ENCODE data around the gene GPC3.

GPC3 gene

DNA sequence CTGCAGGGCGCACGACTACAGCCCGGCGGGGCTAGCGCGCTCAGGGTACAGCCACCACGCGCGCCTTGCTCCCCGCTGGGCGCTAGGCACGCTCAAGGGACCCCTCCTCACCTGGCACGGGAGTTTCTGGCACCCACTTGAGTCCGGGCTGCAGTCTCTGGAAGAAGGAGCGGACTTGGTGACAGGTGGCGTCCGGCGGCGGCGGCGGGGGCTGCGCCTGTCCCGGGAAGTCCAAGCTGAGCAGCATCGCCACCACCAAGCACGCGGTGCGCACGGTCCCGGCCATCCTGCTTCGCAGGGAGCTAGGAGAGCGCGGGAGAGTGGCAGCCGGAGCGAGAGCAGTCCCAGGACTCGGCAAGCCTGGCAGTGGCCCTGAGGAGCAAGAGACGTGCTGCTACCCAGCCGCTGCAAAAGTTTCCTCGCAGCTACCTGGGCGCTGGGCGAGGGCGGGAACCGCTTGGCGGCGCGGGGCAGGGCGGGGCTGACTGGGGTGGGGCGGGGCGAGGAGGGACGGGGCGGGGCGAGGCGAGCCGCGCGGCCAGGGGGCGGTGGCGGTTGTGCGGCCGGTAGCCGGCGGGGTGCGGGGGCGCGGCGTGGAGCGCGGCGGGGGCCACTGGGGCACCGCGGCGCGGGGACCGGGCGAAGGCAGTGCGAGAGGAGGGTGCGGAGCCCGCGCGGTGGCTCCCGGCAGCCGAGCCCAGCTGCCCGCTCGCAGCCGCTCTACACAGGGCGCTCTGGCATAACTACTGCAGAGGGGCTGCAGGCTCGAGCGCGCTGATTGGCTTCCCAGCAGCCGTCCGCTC is at the start of gene GPC3:
GPC3 (minus strand) TSS at position 431 of the 803 bp plus-strand sequence.
- no peak for DNase-seq (ENCODE audit: extremely low read depth, low read depth)
- TF ChIP-seq, protein P1, sequence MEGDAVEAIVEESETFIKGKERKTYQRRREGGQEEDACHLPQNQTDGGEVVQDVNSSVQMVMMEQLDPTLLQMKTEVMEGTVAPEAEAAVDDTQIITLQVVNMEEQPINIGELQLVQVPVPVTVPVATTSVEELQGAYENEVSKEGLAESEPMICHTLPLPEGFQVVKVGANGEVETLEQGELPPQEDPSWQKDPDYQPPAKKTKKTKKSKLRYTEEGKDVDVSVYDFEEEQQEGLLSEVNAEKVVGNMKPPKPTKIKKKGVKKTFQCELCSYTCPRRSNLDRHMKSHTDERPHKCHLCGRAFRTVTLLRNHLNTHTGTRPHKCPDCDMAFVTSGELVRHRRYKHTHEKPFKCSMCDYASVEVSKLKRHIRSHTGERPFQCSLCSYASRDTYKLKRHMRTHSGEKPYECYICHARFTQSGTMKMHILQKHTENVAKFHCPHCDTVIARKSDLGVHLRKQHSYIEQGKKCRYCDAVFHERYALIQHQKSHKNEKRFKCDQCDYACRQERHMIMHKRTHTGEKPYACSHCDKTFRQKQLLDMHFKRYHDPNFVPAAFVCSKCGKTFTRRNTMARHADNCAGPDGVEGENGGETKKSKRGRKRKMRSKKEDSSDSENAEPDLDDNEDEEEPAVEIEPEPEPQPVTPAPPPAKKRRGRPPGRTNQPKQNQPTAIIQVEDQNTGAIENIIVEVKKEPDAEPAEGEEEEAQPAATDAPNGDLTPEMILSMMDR (IDR thresholded peaks at IDR 0.05; ENCODE audit: low read depth, low read length, missing control alignments) = no peak
- no peak within 1 kb of the TSS for H3K4me3 ChIP-seq (replicated peaks; ENCODE audit: low read depth, low read length)

GRCh38 chrX:134032441-134032840 is 47.0 kb upstream of the GPC3 start:
- H3K4me3 ChIP-seq (replicated peaks; ENCODE audit: low read depth, low read length) = no peak overlapping the region
- DNase-seq (ENCODE audit: extremely low read depth, low read depth) = no peak
- TF ChIP-seq, protein P1 (IDR thresholded peaks at IDR 0.05; ENCODE audit: low read depth, low read length, missing control alignments) = no peak

GRCh38 chrX:134026565-134027311 is 41.3 kb upstream of the GPC3 start:
- DNase-seq (ENCODE audit: extremely low read depth, low read depth) = no peak
- TF ChIP-seq, protein P1 (IDR thresholded peaks at IDR 0.05; ENCODE audit: low read depth, low read length, missing control alignments) = peak; percentile 21
- H3K4me3 ChIP-seq (replicated peaks; ENCODE audit: low read depth, low read length) = no peak overlapping the region

- H3K4me3 ChIP-seq (replicated peaks; ENCODE audit: low read depth, low read length) = no peak overlapping the region
- TF ChIP-seq, protein P1 (IDR thresholded peaks at IDR 0.05; ENCODE audit: low read depth, low read length, missing control alignments) = no peak
- no peak for DNase-seq (ENCODE audit: extremely low read depth, low read depth)
Observed at GRCh38 chrX:134025986-134026545, 40.7 kb upstream of the GPC3 start.

- no peak for DNase-seq (ENCODE audit: extremely low read depth, low read depth)
- TF ChIP-seq, protein P1 (IDR thresholded peaks at IDR 0.05; ENCODE audit: low read depth, low read length, missing control alignments) = no peak
Observed at GRCh38 chrX:134024686-134025377, 39.4 kb upstream of the GPC3 start.

DNA sequence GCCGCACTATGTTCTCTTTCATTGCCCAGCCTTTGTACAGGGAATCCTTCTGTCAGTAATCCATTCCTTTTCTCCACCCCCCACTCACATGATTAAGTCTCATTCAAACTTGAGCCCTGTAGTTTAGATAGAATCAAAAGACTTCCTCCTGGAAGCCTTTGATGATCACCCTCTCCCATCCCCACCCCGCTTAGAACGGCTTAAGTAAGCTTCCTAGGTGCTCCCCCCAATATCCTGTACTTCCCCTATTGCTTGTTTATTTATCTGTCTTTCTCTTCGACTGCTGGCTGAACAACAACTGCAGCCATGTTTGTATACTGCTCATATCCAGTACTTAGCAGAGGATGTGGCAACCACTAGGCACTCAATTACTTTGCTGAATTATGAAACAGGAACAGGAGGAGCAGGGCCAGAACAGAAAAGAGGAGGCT is 38.5 kb upstream of the GPC3 start:
- no peak overlapping the region for H3K4me3 ChIP-seq (replicated peaks; ENCODE audit: low read depth, low read length)
- TF ChIP-seq, protein P1 (IDR thresholded peaks at IDR 0.05; ENCODE audit: low read depth, low read length, missing control alignments) = no peak
- DNase-seq (ENCODE audit: extremely low read depth, low read depth) = no peak

More at GRCh38 chrX:134024686-134025377, 39.4 kb upstream of the GPC3 start:
- no peak overlapping the region for H3K4me3 ChIP-seq (replicated peaks; ENCODE audit: low read depth, low read length)

Measured in HFF-Myc (cell line).